ENCODE measurements around the gene KDM4C. TPM values are rescaled to one million over a fixed set of nuclear protein-coding genes. Genes with fewer than 3 reads are reported as not detected.

Gene KDM4C
- total and polyA plus RNA-seq, 2 donors (not counting 1 experiment from before 2014, with no cell fraction given): 49.7 to 141 TPM

DNA sequence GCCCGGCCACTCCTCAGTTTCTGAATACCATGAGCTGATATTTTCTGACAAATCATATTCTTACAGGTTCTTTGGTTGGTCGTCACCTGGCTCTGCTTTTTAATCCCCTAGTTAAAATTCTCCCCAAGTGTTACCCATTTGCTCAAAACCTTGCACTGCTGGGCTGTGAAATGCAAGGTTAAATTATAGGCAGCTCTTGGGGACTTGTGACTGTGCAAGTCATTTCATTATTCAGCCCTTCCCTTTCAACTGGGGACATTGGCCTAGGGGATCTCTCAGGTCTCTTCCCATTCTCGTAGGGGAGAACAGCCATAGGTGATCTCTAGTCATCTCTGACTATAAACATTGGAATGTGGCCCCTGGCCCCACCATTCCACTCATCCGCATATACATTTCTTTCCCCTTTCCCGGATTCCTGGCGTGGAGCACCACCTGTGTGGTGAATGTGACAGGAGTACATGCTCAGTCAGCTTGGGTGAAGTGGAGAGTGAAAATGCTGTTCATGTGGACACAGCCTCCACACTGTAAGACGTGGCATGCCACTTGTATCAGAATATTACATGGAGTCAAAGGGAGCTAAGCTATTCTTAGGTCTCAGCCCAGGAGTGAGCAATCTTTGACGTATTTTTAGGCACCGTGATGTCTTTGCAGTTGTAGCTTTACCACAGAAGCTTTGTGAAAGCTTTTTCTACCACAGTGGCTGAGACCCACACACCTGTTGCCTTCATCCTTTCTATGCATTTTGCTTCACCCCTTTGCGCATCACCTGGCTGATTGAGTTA lies 386.7 kb downstream of the KDM4C start:
- CTCF ChIA-PET: interaction anchor here (0.7 kb wide), 1 partner anchor 317 kb away, joined by 3 read pairs; no protein-coding TSS in a partner anchor
- no peak overlapping the region for H3K27ac Mint-ChIP-seq
- no peak for DNase-seq
- no peak for ATAC-seq (ENCODE audit: low read depth)
- H3K9me3 Mint-ChIP-seq (ENCODE audit: insufficient read depth): no peaks in the 10 kb centered on the region
- H3K36me3 ChIP-seq (replicated peaks in 1 of 2; ENCODE audit: control extremely low read depth in 1 of 2, control insufficient read depth in 1 of 2, extremely low read depth in 1 of 2, insufficient read depth in 2 of 2, low read length in 1 of 2): peaks cover 2 to 51% of the 10 kb centered on the region in 2 experiments
- H3K27me3 ChIP-seq (replicated peaks in 1 of 4; ENCODE audit: control extremely low read depth in 1 of 4, control insufficient read depth in 3 of 4, insufficient read depth in 4 of 4, low read length in 3 of 4): no peaks in the 10 kb centered on the region
- H3K4me2 ChIP-seq (replicated peaks; ENCODE audit: low read depth, low read length, poor library complexity, severe bottlenecking): no peak overlapping the region
- no peak overlapping the region for H2AFZ ChIP-seq (ENCODE audit: insufficient read depth, low read depth, low read length, poor library complexity, severe bottlenecking)
- H3K4me1 Mint-ChIP-seq: peaks cover 7% of the 10 kb centered on the region
- H3K9me3 ChIP-seq (ENCODE audit: control extremely low read depth in 1 of 3, control insufficient read depth in 2 of 3, insufficient read depth in 1 of 3, low read length in 2 of 3): peaks cover 0 to 7% (median 0%) of the 10 kb centered on the region in 3 donors
- H4K20me1 ChIP-seq (ENCODE audit: control insufficient read depth, insufficient read depth, low read length, poor library complexity, severe bottlenecking): peaks cover 25% of the 10 kb centered on the region
- H3K9ac ChIP-seq (ENCODE audit: low read length): no peak overlapping the region
- TF ChIP-seq CTCF (IDR thresholded peaks at IDR 0.05) (no peak), EZH2 (IDR thresholded peaks at IDR 0.05; ENCODE audit: borderline replicate concordance, insufficient read depth, low read depth, low read length, poor library complexity, severe bottlenecking) (no peak)
- H3K4me3 Mint-ChIP-seq: no peak overlapping the region
- peaks cover 20% of the 10 kb centered on the region for H3K79me2 ChIP-seq (ENCODE audit: control insufficient read depth, insufficient read depth, low read length)
- no peaks in the 10 kb centered on the region for H3K27me3 Mint-ChIP-seq
- WGBS (ENCODE audit: insufficient coverage): 98% methylated on average over 4 of the region's 10 CpGs
- H3K27ac ChIP-seq (ENCODE audit: low read length in 2 of 2): no peak overlapping the region
- POLR2A ChIA-PET: no interaction called here
- peaks cover 7 to 12% of the 10 kb centered on the region in 2 donors for H3K4me1 ChIP-seq (ENCODE audit: control insufficient read depth in 2 of 2, insufficient read depth in 2 of 2, low read length in 2 of 2)
- intact Hi-C loops (cut with micrococcal nuclease): no loop called here
- H3K4me3 ChIP-seq (ENCODE audit: control extremely low read depth in 1 of 5, extremely low read depth in 1 of 5, insufficient read depth in 1 of 5, low read depth in 2 of 5, low read length in 4 of 5): no peak overlapping the region

DNA sequence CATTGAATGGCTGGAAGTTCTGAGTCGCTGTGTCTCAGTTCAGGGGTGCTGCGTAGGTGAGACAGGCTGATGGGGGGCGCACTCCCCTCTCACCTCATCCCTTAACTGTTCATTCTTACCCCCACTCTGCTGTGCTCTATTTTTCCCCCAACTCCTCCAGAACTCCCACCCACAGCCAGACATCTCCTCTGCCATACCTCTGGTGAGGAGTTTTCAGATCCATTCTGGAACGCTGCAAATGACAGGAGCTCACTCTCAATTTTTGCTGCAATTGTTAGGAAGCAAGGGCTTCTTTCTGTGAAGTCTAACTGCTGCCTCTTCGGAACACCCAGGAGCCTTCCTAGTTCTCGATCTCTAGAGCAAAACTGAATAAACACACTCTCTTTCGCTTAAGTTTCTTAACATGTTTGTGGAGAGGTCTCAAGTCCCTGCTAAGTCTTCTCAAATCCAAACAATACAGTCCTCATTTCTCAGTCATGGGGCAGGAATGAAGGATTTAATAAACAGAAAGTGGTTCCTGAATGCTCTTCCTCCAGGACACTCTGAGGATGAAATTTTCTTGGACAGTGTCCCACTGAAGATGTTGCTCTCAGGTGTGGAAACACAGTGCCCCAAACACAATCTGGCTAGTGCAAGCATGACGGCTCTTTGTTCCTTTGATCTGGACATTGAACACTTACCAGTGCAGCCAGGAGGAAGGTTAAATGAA lies 387.7 kb downstream of the KDM4C start:
- H3K4me3 Mint-ChIP-seq: no peak overlapping the region
- TF ChIP-seq EZH2 (IDR thresholded peaks at IDR 0.05; ENCODE audit: borderline replicate concordance, insufficient read depth, low read depth, low read length, poor library complexity, severe bottlenecking): no peak
- no peak for TF ChIP-seq CTCF (IDR thresholded peaks at IDR 0.05)
- Histone ChIP-seq H4K20me1 (ENCODE audit: control insufficient read depth, insufficient read depth, low read length, poor library complexity, severe bottlenecking) (peaks cover 26% of the 10 kb centered on the region), H3K27ac (ENCODE audit: low read length in 2 of 2) (no peak overlapping the region), H3K4me1 (ENCODE audit: control insufficient read depth in 2 of 2, insufficient read depth in 2 of 2, low read length in 2 of 2) (peaks cover 18 to 23% of the 10 kb centered on the region in 2 donors), H3K4me3 (ENCODE audit: control extremely low read depth in 1 of 5, extremely low read depth in 1 of 5, insufficient read depth in 1 of 5, low read depth in 2 of 5, low read length in 4 of 5) (no peak overlapping the region), H3K9me3 (ENCODE audit: control extremely low read depth in 1 of 3, control insufficient read depth in 2 of 3, insufficient read depth in 1 of 3, low read length in 2 of 3) (peaks cover 0 to 7% (median 0%) of the 10 kb centered on the region in 3 donors), H3K4me2 (replicated peaks; ENCODE audit: low read depth, low read length, poor library complexity, severe bottlenecking) (no peak overlapping the region), H3K27me3 (replicated peaks in 1 of 4; ENCODE audit: control extremely low read depth in 1 of 4, control insufficient read depth in 3 of 4, insufficient read depth in 4 of 4, low read length in 3 of 4) (no peaks in the 10 kb centered on the region), H3K9ac (ENCODE audit: low read length) (no peak overlapping the region), H3K36me3 (replicated peaks in 1 of 2; ENCODE audit: control extremely low read depth in 1 of 2, control insufficient read depth in 1 of 2, extremely low read depth in 1 of 2, insufficient read depth in 2 of 2, low read length in 1 of 2) (peaks cover 0 to 51% of the 10 kb centered on the region in 2 experiments), H2AFZ (ENCODE audit: insufficient read depth, low read depth, low read length, poor library complexity, severe bottlenecking) (no peak overlapping the region), H3K79me2 (ENCODE audit: control insufficient read depth, insufficient read depth, low read length) (peaks cover 23% of the 10 kb centered on the region)
- H3K27ac Mint-ChIP-seq: no peak overlapping the region
- CTCF ChIA-PET: no interaction called here
- no peaks in the 10 kb centered on the region for H3K27me3 Mint-ChIP-seq
- H3K4me1 Mint-ChIP-seq: peaks cover 18% of the 10 kb centered on the region
- intact Hi-C loops (cut with micrococcal nuclease): no loop called here
- POLR2A ChIA-PET: no interaction called here
- WGBS (ENCODE audit: insufficient coverage): 100% methylated on average over 2 of the region's 8 CpGs
- no peak for DNase-seq
- H3K9me3 Mint-ChIP-seq (ENCODE audit: insufficient read depth): no peaks in the 10 kb centered on the region
- ATAC-seq (ENCODE audit: low read depth): no peak
